T-helper 2 cell treated with Interferon-gamma antibody and Interleukin-4, amounts not matched to agents 5 μg/mL and 100 μg/mL, for 36 hours (primary cell): Measurements from ENCODE around the gene RPL37A.

Source experiments
- DNase-seq: peaks from one replicate; pipeline ENCODE4 v3.0.0; 2021; ENCODE audit warnings: low spot score
- H3K27ac Mint-ChIP-seq: one replicate; pipeline ENCODE4 v1.8.0; 2021; ENCODE audit warnings: mild to moderate bottlenecking, mixed read lengths
- H3K27me3 Mint-ChIP-seq: one replicate; pipeline ENCODE4 v1.8.0; 2021; ENCODE audit warnings: low read depth, mixed read lengths
- H3K36me3 Mint-ChIP-seq: one replicate; pipeline ENCODE4 v1.8.0; 2021; ENCODE audit warnings: low read depth, mixed read lengths
- H3K4me1 Mint-ChIP-seq: one replicate; pipeline ENCODE4 v1.8.0; 2021; ENCODE audit warnings: low read depth, mixed read lengths
- H3K4me3 Mint-ChIP-seq: one replicate; pipeline ENCODE4 v1.8.0; 2022; ENCODE audit warnings: mild to moderate bottlenecking, moderate library complexity, mixed read lengths
- H3K9me3 Mint-ChIP-seq: one replicate; pipeline ENCODE4 v1.8.0; 2021; ENCODE audit warnings: mixed read lengths

The RPL37A gene

DNA sequence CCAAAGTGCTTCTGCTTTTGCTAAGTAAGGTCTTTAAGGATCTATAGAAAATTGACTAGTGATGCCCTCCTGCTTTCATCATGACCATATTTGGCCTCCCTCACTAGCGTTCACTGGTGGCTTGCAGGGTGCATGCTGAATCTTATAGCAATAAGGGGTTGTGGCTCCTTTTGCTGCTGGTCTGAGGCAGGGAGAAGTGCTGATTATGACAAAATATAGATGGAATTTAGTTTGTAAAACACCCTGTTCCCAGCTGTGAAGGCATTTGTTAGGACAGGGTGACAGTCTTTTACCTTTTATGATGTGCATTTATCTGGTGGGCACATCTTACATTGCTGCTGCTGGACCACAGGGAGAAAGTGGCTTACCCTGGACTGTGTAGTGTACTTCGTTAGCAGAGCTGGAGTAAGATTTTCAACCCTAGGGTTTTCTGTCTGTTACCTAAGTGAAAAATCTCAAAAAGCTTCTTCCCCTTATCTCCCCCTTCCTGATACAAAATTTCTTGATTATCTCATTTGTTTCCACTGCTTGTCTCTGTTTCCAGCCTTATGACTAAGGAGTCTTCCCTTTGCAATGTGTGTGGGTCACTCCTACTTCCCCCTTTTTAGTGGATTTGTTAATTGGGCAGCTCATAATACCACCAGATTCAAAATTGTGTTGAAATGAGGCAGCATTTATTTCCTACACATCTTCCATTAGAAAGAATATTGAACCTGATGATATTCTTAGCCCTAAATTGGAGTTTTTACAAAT, 21.2 kb upstream of the RPL37A start:
- Mint-ChIP-seq H3K27me3 (no peaks in the 10 kb centered on the region), H3K27ac (no peak overlapping the region), H3K4me1 (peaks cover 15% of the 10 kb centered on the region), H3K9me3 (no peaks in the 10 kb centered on the region), H3K36me3 (peaks cover 36% of the 10 kb centered on the region), H3K4me3 (no peak overlapping the region)
- no peak for DNase-seq

DNA sequence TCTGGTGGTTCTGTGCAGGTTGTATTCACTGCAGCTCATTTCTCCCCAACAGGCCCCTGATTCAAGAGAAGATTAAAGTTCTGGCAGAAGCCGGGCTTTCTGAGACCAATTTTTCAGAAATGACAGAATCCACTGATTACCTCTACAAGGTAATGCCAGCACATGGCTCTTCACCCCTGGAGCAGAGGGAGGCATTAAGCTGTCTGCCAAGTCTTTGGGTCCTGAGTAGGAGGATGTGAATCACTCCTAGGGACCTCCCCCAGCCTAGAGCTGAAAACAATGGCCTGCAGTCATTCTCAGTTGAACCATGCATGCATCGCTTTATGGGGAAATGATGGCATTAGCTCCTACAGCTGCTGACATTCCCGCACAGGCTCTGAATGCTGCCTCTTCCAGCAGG, 20.5 kb upstream of the RPL37A start:
- Mint-ChIP-seq H3K9me3 (no peaks in the 10 kb centered on the region), H3K27me3 (no peaks in the 10 kb centered on the region), H3K4me3 (no peak overlapping the region), H3K27ac (no peak overlapping the region), H3K36me3 (peaks cover 42% of the 10 kb centered on the region), H3K4me1 (peaks cover 15% of the 10 kb centered on the region)
- no peak for DNase-seq

DNA sequence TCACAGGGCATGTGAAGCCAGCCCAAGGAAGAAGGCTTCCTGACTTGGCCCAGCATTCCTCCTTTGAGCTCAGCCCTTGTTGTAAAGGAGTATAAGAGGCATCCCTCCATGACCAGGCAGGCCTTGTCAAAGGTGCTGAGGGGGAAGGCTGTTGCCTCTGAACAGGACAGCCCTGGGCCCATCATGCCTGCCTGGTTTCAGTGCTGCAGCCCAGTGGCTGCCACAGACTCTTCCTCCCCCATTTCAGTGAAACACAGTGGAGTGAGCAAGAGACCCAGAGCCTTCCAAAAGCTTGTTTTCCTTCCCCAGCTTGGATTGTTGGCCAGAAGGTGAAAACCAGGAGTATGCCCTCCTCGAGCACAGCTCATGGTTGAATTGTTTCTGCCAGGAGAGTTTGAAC, 19.9 kb upstream of the RPL37A start:
- no peaks in the 10 kb centered on the region for H3K9me3 Mint-ChIP-seq
- no peak overlapping the region for H3K4me3 Mint-ChIP-seq
- H3K4me1 Mint-ChIP-seq = peaks cover 15% of the 10 kb centered on the region
- peaks cover 42% of the 10 kb centered on the region for H3K36me3 Mint-ChIP-seq
- H3K27me3 Mint-ChIP-seq = no peaks in the 10 kb centered on the region
- no peak overlapping the region for H3K27ac Mint-ChIP-seq
- DNase-seq = no peak

DNA sequence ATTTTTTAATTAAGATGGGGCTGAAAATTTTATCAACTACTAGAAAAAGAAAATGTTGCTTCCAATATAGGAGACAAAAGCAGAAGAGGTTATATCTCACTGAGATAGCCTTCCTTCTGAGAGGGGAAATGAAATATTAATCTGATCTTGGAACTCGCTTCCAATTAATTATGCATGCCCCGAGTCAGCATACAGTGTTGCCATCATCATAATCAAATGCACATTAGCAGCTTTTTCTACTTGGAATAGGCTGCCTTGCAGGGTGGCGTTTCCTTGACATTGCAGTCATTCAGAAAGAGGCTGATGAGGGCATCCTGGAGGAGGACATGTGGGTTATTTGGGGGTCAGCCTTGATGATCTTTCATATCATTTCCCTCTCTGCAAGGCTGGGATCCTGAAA, 18.4 kb upstream of the RPL37A start:
- H3K36me3 Mint-ChIP-seq = peaks cover 42% of the 10 kb centered on the region

DNA sequence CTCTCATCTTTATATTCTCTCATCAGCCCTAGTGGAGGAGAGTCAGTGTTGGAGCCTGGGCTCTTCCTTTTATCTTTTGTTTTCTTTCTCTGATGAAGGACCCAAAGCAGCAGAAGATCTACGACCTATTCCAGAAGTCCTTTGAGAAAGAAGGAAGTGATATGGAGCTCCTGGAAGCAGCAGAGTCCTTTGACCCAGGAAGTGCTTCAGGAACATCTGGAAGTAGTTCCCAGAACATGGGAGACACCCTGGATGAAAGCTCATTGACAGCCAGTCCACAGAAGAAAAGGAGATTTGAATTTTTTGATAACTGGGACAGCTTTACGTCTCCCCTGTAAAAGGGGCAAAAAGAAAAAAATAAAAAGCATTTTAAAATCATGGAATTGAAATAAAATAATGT, 16.0 kb upstream of the RPL37A start:
- no peak overlapping the region for H3K4me3 Mint-ChIP-seq
- no peak for DNase-seq
- no peaks in the 10 kb centered on the region for H3K4me1 Mint-ChIP-seq
- H3K27me3 Mint-ChIP-seq = no peaks in the 10 kb centered on the region
- H3K36me3 Mint-ChIP-seq = peaks cover 32% of the 10 kb centered on the region
- H3K9me3 Mint-ChIP-seq = no peaks in the 10 kb centered on the region
- no peak overlapping the region for H3K27ac Mint-ChIP-seq

More for the DNA sequence above, 18.4 kb upstream of the RPL37A start:
- peaks cover 9% of the 10 kb centered on the region for H3K4me1 Mint-ChIP-seq
- H3K27me3 Mint-ChIP-seq = no peaks in the 10 kb centered on the region
- H3K9me3 Mint-ChIP-seq = no peaks in the 10 kb centered on the region
- no peak overlapping the region for H3K4me3 Mint-ChIP-seq
- H3K27ac Mint-ChIP-seq = no peak overlapping the region
- no peak for DNase-seq

DNA sequence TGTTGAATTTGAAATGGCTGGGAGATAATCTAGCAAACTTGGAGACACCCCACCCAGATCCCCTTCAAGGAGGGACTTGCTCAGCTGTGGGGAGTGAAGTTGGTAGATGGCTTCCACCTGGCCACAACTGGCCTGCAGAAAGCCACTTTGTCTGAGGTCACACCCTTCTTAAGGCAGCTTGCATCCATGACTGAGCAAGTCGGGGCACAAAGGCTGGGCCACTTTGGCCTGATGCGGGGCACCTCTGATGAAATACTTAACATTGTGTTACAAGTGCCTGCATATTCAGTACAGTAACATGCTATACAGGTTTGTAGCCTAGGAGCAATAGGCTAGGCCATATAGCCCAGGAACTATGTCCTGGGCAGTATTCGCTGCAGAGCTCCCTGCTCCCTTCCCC, 13.4 kb upstream of the RPL37A start:
- H3K27me3 Mint-ChIP-seq = no peaks in the 10 kb centered on the region
- no peak overlapping the region for H3K4me3 Mint-ChIP-seq
- no peaks in the 10 kb centered on the region for H3K9me3 Mint-ChIP-seq
- peaks cover 7% of the 10 kb centered on the region for H3K4me1 Mint-ChIP-seq
- DNase-seq = no peak
- no peak overlapping the region for H3K27ac Mint-ChIP-seq
- peaks cover 17% of the 10 kb centered on the region for H3K36me3 Mint-ChIP-seq

DNA sequence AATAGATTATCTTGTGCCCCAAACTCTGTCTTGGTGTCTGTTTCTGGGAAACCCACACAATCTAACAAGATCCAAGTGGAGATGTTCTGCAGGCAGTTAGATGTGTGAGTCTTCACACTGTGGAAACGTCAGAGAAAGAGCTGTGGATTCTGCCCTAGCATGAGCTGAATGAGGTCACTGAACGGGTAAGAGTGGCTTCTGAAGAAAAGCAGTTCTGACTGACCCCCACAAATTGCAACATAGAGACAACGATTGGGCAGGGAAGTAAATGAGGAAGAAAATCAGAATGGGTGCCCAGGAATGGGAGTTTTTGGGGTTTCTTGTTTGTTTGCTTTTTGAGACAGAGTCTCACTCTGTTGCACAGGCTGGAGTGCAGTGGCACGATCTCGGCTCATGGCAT, 12.9 kb upstream of the RPL37A start:
- Mint-ChIP-seq H3K27me3 (no peaks in the 10 kb centered on the region), H3K9me3 (no peaks in the 10 kb centered on the region), H3K4me3 (no peak overlapping the region), H3K36me3 (peaks cover 12% of the 10 kb centered on the region), H3K4me1 (peaks cover 8% of the 10 kb centered on the region), H3K27ac (no peak overlapping the region)
- no peak for DNase-seq

DNA sequence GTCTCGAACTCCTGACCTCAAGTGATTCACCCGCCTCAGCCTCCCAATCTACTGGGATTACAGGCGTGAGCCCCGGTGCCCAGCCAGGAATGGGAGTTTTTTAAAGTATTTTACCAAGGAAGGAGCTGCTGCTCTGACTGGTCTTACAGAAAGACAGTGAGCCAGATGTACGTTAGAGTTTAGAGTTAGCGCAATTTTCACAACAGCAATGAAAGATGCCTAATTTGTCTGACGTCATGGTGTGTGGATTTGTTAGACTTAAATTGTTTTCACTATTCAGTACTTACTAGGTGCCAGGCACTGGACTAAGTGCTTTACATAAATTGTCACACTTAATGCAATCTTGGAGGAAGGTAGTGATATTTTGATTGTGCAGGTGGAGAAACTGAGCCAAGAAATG, 12.4 kb upstream of the RPL37A start:
- DNase-seq = no peak
- no peaks in the 10 kb centered on the region for H3K9me3 Mint-ChIP-seq
- H3K4me1 Mint-ChIP-seq = peaks cover 8% of the 10 kb centered on the region
- no peaks in the 10 kb centered on the region for H3K27me3 Mint-ChIP-seq
- H3K27ac Mint-ChIP-seq = no peak overlapping the region
- no peak overlapping the region for H3K4me3 Mint-ChIP-seq
- H3K36me3 Mint-ChIP-seq = peaks cover 10% of the 10 kb centered on the region

DNA sequence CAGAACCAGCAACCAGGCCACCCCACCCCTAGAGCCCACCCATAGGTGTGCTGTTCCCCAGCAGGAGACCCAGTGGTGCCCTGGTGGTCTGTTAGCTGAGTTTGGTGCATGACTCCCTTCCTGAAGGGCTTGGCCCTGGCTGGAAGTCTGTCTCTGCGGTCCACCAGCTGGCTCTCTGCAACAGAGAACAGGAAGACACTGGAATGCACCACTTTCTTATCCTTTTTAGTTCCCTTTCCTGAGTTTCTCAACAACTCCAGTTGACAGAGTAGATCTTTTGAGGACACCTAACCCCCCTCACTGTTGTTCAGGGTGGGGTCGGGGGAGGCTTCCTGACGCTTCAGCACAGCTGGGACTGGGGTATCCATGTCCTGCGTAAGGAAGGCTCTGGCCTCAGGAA, 11.9 kb upstream of the RPL37A start:
- H3K27me3 Mint-ChIP-seq = no peaks in the 10 kb centered on the region
- no peak overlapping the region for H3K27ac Mint-ChIP-seq
- DNase-seq = no peak
- peaks cover 10% of the 10 kb centered on the region for H3K36me3 Mint-ChIP-seq
- H3K4me1 Mint-ChIP-seq = peaks cover 8% of the 10 kb centered on the region
- H3K9me3 Mint-ChIP-seq = no peaks in the 10 kb centered on the region
- no peak overlapping the region for H3K4me3 Mint-ChIP-seq

DNA sequence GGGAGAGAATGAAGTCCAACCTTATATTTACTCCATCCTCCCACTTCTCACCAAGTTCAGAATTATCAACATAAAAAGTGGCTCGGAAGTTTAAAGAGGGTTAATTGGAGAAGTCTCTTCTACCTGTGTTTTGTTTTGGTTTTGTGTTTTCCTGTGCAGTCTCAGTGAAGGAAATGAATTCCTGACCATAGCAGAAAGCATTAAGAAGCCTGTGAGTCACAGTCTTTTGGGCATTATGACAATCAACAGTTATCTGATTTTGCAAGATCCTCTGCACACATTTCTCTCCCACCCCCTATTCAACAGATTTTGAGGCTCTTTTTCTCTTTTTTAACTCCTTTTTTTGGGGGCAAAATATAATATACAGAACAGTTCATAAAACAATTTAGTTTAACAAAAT, 8.6 kb upstream of the RPL37A start:
- Mint-ChIP-seq H3K4me1 (peaks cover 8% of the 10 kb centered on the region), H3K27me3 (no peaks in the 10 kb centered on the region), H3K27ac (no peak overlapping the region), H3K4me3 (no peak overlapping the region), H3K36me3 (no peaks in the 10 kb centered on the region), H3K9me3 (no peaks in the 10 kb centered on the region)
- no peak for DNase-seq

DNA sequence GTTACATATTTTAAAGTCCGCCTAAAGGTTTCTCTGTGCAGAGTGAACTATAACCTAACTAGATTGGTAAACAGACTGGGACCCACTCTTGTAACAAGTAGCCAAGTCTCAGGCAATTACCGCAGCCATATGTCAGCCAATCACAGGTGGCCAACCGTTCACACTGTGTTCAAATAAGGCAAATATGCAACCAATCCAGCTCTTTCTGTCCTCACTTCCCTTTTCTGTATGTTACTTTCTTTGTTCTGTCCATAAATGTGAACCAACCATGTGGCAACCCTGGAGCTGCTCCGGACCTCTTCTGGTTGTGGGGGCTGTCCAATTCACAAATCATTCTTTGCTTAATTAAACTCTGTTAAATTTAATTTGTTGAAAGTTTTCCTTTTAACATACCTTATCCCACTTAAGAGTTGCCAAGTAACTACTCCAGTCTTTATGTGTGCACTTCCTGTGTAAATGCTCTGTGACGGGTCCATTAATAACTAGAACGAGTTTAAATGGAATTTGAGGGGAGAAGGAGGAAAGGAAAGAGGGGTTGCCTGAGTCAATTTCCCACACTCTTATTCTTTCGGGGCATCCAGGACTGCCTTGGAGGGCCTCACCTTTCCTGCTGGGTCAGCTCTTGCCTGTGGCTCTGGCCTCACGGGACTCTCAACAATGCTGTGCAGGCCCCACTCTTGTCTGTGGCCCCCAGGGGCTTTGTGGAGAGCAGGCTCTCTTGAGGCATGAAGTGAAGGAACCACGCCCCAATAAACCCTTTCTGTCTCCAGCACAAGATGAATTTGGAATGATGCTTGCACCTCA, 6.6 kb upstream of the RPL37A start:
- Mint-ChIP-seq H3K27me3 (no peaks in the 10 kb centered on the region), H3K27ac (no peak overlapping the region), H3K36me3 (no peaks in the 10 kb centered on the region), H3K4me1 (peaks cover 19% of the 10 kb centered on the region), H3K9me3 (no peaks in the 10 kb centered on the region), H3K4me3 (no peak overlapping the region)
- DNase-seq = no peak

DNA sequence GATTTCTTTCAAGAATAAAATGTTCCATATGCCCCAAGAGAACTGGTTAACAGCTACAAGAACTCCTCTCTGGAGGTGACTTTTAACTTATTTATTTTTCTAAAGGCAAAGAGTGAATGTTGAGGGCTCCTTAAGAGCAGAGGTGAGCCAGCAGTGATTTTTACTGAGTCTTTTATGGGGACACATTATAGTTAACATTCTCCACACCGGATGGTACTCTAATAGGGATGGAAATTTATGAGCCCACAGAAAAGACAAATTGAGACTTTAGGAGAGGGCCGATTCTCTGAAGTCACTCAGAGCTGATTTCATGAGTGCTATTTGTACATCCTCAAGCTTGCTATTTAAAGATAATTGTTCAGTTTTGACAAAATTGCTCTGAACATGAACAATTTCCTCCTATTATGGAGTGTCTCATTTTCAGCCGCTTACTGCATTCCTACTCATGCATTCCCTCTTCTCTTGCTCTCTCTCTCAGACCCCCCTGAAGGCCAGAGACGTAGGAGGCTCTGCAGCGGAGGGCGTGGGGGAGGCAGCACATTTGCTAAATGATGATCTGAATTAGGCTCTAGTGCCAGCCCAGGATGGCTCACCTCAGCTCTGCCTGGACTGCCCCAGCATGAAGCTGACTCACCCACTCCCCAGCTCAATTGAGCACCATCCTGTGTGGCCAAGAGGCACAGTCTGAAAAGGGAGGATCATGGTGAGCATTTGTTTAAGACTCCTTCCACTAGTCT, 5.9 kb upstream of the RPL37A start:
- Mint-ChIP-seq H3K4me1 (peaks cover 26% of the 10 kb centered on the region), H3K4me3 (no peak overlapping the region), H3K36me3 (peaks cover 4% of the 10 kb centered on the region), H3K27me3 (no peaks in the 10 kb centered on the region), H3K27ac (no peak overlapping the region), H3K9me3 (no peaks in the 10 kb centered on the region)
- DNase-seq = no peak

DNA sequence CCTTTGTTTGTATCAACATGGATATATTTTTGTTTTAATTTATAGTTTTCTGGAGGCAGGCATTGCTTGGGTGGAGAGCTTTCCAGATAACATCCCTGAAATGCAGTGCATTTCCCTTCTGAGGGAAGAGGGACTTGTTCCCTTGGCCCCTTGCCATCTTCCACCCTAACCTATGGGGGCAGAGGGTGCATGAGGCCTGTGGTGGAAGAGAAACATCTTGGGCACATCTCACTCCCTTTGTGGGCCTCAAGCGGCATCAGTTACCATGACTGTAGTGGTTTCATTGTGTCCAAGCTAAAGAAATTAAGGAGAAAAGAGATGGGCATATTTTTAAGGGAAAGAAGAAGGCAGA, 5.3 kb upstream of the RPL37A start:
- H3K4me1 Mint-ChIP-seq = peaks cover 28% of the 10 kb centered on the region
- no peak for DNase-seq
- H3K36me3 Mint-ChIP-seq = peaks cover 4% of the 10 kb centered on the region
- no peaks in the 10 kb centered on the region for H3K27me3 Mint-ChIP-seq
- H3K27ac Mint-ChIP-seq = no peak overlapping the region
- H3K9me3 Mint-ChIP-seq = no peaks in the 10 kb centered on the region
- H3K4me3 Mint-ChIP-seq = no peak overlapping the region

DNA sequence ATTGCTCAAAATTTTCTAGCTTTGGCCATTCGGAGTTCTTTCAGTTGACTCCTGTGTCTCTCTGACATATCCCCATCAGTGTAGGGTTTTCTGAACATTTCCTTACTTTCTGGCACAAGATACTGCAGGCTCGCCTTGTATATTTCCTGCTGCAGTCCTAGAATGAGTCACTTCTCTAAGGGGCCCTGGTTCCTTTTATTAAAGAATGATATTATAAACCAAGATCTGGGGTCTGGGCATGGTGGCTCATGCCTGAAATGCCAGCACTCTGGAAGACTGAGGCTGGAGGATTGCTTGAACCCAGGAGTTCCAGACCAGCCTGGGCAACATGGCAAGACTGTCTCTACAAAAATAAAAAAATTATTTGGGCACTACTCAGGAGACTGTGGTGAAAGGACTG, 3.0 kb upstream of the RPL37A start:
- peaks cover 33% of the 10 kb centered on the region for H3K4me1 Mint-ChIP-seq
- no peak for DNase-seq

More for the DNA sequence above, 3.0 kb upstream of the RPL37A start:
- peaks cover 26% of the 10 kb centered on the region for H3K36me3 Mint-ChIP-seq
- H3K27ac Mint-ChIP-seq = no peak overlapping the region
- no peak overlapping the region for H3K4me3 Mint-ChIP-seq
- H3K27me3 Mint-ChIP-seq = no peaks in the 10 kb centered on the region
- H3K9me3 Mint-ChIP-seq = no peaks in the 10 kb centered on the region
